GM12873 (cell line): ENCODE data around the gene EYS.

Source experiments
- CTCF ChIP-seq: IDR thresholded peaks from 2 replicates; pipeline ENCODE4 v1.5.1; 2012; ENCODE audit warnings: low read depth, mild to moderate bottlenecking, moderate library complexity, low read length, control low read depth; ENCODE audit not compliant: insufficient read depth; ENCODE audit errors: missing control alignments

Gene EYS

GRCh38 chr6:63765828-63766227 is 1941.2 kb downstream of the EYS start:
- TF ChIP-seq CTCF: no peak

- TF ChIP-seq CTCF: peak; percentile 22
Measured at GRCh38 chr6:63764318-63764916, 1942.6 kb downstream of the EYS start.

GRCh38 chr6:63760199-63760598 is 1946.8 kb downstream of the EYS start:
- TF ChIP-seq CTCF: no peak

GRCh38 chr6:63759605-63760105 is 1947.4 kb downstream of the EYS start:
- TF ChIP-seq CTCF: no peak

GRCh38 chr6:63757826-63758225 is 1949.2 kb downstream of the EYS start:
- TF ChIP-seq CTCF: no peak

GRCh38 chr6:63750400-63750799 is 1956.6 kb downstream of the EYS start:
- TF ChIP-seq CTCF: no peak

- no peak for TF ChIP-seq CTCF
Measured at GRCh38 chr6:63745784-63746183, 1961.2 kb downstream of the EYS start.
